ENCODE results near the gene DAZAP2. TPM values are rescaled to one million over a fixed set of nuclear protein-coding genes. Genes with fewer than 3 reads are reported as not detected.

Gene DAZAP2
- total RNA-seq, 2 experiments from 2014 or later, result 186 TPM

GRCh38 chr12:51238037-51238509 lies 553 bp upstream of the DAZAP2 start:
- CTCF ChIA-PET, result interaction anchor here (1.0 to 3.4 kb wide), 7 partner anchors 11 to 1056 kb away, joined by 3 to 28 read pairs (median 4); partner anchors contain the start of genes CSRNP2 and POU6F1
- no peak for DNase-seq
- peak overlapping the region; percentile 100 for H3K27ac Mint-ChIP-seq
- ATAC-seq, result peak; percentile 11
- peaks cover 2% of the 10 kb centered on the region for H3K27me3 Mint-ChIP-seq (ENCODE audit: low read depth)
- H3K4me3 Mint-ChIP-seq, result peak overlapping the region; percentile 96
- peaks cover 39% of the 10 kb centered on the region for H3K36me3 Mint-ChIP-seq (ENCODE audit: low read depth)
- H3K4me1 Mint-ChIP-seq (ENCODE audit: low read depth), result peaks cover 37% of the 10 kb centered on the region
- H3K9me3 Mint-ChIP-seq (ENCODE audit: insufficient read depth), result no peaks in the 10 kb centered on the region
- POLR2A ChIA-PET, result interaction anchor here (0.6 to 3.4 kb wide), 25 partner anchors 8 to 474 kb away, joined by 3 to 31 read pairs (median 4); partner anchors contain the start of genes ATF1, CSRNP2, LETMD1 and POU6F1

DNA sequence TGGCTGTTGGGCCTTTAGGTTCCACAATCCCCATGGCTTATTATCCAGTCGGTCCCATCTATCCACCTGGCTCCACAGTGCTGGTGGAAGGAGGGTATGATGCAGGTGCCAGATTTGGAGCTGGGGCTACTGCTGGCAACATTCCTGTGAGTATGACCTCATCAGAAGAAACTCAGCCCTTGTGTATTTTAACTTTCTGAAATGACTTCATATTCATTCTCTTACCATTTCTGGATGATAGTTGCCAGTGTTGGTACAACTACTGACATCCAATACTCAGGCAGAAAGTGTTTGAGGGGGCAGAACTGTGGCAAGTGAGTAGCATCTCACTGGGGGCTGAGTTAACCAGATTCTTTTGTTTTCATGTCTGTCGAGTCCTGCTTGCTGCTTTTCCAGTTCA lies 2.3 kb downstream of the DAZAP2 start:
- Mint-ChIP-seq H3K36me3 (ENCODE audit: low read depth) (peaks cover 56% of the 10 kb centered on the region), H3K4me3 (peak overlapping the region; percentile 96)
- DNase-seq, result no peak

GRCh38 chr12:51242120-51242519 lies 3.5 kb downstream of the DAZAP2 start:
- ChIA-PET CTCF (interaction anchor here (0.8 to 1.0 kb wide), 3 partner anchors 10 to 29 kb away, joined by 3 to 8 read pairs (median 3); partner anchors contain the start of gene SMAGP), POLR2A (interaction anchor here (0.6 to 1.2 kb wide), 2 partner anchors 11 to 21 kb away, joined by 3 to 4 read pairs; no protein-coding TSS in a partner anchor)
- Mint-ChIP-seq H3K27me3 (ENCODE audit: low read depth) (no peaks in the 10 kb centered on the region), H3K36me3 (ENCODE audit: low read depth) (peaks cover 65% of the 10 kb centered on the region), H3K4me1 (ENCODE audit: low read depth) (peaks cover 63% of the 10 kb centered on the region), H3K27ac (peak overlapping the region; percentile 71), H3K4me3 (no peak overlapping the region), H3K9me3 (ENCODE audit: insufficient read depth) (no peaks in the 10 kb centered on the region)
- DNase-seq, result no peak
- ATAC-seq, result no peak

More for the DNA sequence above, 2.3 kb downstream of the DAZAP2 start:
- no peak for ATAC-seq
- POLR2A ChIA-PET, result interaction anchor here (0.8 to 3.4 kb wide), 6 partner anchors 7 to 194 kb away, joined by 3 to 29 read pairs (median 4); partner anchors contain the start of gene CSRNP2
- Mint-ChIP-seq H3K4me1 (ENCODE audit: low read depth) (peaks cover 54% of the 10 kb centered on the region), H3K27me3 (ENCODE audit: low read depth) (no peaks in the 10 kb centered on the region), H3K27ac (peak overlapping the region; percentile 100), H3K9me3 (ENCODE audit: insufficient read depth) (no peaks in the 10 kb centered on the region)
- CTCF ChIA-PET, result interaction anchor here (1.1 to 3.4 kb wide), 3 partner anchors 12 to 100 kb away, joined by 5 to 28 read pairs (median 9); no protein-coding TSS in a partner anchor

DNA sequence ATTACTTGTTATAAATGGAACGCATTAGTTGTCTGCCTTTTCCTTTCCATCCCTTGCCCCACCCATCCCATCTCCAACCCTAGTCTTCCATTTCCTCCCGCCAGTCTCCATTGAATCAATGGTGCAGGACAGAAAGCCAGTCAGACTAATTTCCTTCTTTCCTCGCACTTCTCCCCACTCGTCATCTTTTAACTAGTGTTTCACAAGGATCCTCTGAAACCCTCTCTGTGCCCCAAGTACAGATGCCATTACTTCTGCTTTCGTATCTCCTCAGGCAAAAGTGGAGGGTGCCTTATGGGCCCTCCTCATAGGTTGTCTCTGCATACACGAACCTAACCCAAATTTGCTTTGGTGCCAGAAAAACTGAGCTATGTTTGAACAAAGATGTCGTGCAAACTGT lies 4.2 kb downstream of the DAZAP2 start:
- ChIA-PET POLR2A (interaction anchor here (0.7 to 2.0 kb wide), 5 partner anchors 10 to 478 kb away, joined by 3 to 10 read pairs (median 3); partner anchors contain the start of genes CSRNP2 and POU6F1), CTCF (interaction anchor here (1.6 to 2.2 kb wide), 2 partner anchors 10 to 25 kb away, joined by 6 to 15 read pairs; partner anchors contain the start of gene POU6F1)
- ATAC-seq (no peak), DNase-seq (no peak)
- Mint-ChIP-seq H3K4me3 (no peak overlapping the region), H3K4me1 (ENCODE audit: low read depth) (peaks cover 69% of the 10 kb centered on the region), H3K9me3 (ENCODE audit: insufficient read depth) (no peaks in the 10 kb centered on the region), H3K27me3 (ENCODE audit: low read depth) (no peaks in the 10 kb centered on the region), H3K36me3 (ENCODE audit: low read depth) (peaks cover 69% of the 10 kb centered on the region), H3K27ac (no peak overlapping the region)

DNA sequence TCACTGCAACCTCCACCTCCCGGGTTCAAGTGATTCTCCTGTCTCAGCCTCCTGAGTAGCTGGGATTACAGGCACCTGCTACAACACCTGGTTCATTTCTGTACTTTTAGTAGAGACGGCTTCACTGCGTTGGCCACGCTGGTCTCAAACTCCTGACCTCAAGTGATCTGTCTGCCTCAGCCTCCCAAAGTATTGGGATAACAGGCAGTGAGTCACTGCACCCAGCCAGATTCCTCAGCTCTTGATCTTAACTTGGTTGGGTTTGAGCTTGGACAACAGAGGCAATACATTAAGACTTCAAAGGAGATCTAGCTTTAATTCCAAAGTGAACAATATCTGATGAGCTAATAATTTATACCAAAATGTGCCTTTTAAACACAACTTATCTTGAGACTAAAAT lies 5.6 kb downstream of the DAZAP2 start:
- H3K27me3 Mint-ChIP-seq (ENCODE audit: low read depth), result no peaks in the 10 kb centered on the region
- H3K36me3 Mint-ChIP-seq (ENCODE audit: low read depth), result peaks cover 65% of the 10 kb centered on the region
- H3K9me3 Mint-ChIP-seq (ENCODE audit: insufficient read depth), result no peaks in the 10 kb centered on the region
- peaks cover 68% of the 10 kb centered on the region for H3K4me1 Mint-ChIP-seq (ENCODE audit: low read depth)
- no peak overlapping the region for H3K4me3 Mint-ChIP-seq
- POLR2A ChIA-PET, result interaction anchor here (0.6 to 2.0 kb wide), 7 partner anchors 15 to 419 kb away, joined by 3 to 10 read pairs (median 3); partner anchors contain the start of genes CSRNP2 and POU6F1
- peak overlapping the region; percentile 77 for H3K27ac Mint-ChIP-seq
- CTCF ChIA-PET, result interaction anchor here (1.1 to 2.2 kb wide), 3 partner anchors 9 to 97 kb away, joined by 4 to 15 read pairs (median 6); partner anchors contain the start of gene POU6F1
- ATAC-seq (no peak), DNase-seq (no peak)

DNA sequence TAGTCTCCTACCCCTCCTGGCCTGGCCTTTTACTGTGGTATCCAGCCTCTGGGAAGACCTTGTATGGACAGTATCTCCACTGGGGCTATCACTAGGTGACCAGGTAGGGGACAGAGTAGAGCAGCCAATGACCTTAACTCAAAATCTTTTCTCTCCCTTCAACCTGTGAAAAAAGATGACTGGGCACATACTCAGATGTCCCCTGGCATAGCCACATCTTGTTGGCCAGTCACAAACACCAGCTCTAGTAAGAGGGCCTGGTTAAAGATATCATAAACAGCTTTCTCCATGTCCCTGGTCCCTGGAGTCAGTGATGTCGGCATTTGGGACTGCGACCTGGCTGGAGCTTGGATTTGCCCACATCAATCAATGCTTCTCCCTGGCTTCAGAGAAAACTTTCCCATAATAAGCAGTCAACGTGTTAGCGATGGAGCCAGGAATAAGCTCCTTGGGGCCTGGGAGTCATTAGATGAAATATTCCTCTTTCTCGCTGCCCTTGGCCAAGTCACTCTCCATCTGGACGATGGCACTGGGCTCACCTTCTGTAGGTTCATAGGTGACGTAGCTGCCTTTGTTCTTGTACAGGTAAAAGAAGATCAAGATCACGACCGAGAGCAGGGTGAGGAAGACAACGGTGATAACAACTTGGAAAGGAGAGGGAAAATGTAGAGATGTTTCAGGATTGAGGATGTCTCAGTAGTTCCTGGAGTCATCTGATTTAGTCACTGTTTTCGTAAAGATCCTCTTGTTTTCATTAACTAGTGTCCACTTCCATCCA lies 7.0 kb downstream of the DAZAP2 start:
- Mint-ChIP-seq H3K4me3 (no peak overlapping the region), H3K27me3 (ENCODE audit: low read depth) (no peaks in the 10 kb centered on the region), H3K9me3 (ENCODE audit: insufficient read depth) (no peaks in the 10 kb centered on the region), H3K4me1 (ENCODE audit: low read depth) (peaks cover 57% of the 10 kb centered on the region), H3K36me3 (ENCODE audit: low read depth) (peaks cover 53% of the 10 kb centered on the region), H3K27ac (peak overlapping the region; percentile 82)
- no peak for DNase-seq
- ChIA-PET POLR2A (interaction anchor here (0.9 to 1.4 kb wide), 3 partner anchors 14 to 170 kb away, joined by 3 to 5 read pairs (median 5); no protein-coding TSS in a partner anchor), CTCF (interaction anchor here (0.8 to 1.4 kb wide), 5 partner anchors 28 to 197 kb away, joined by 3 to 4 read pairs (median 3); partner anchors contain the start of gene POU6F1)
- no peak for ATAC-seq

DNA sequence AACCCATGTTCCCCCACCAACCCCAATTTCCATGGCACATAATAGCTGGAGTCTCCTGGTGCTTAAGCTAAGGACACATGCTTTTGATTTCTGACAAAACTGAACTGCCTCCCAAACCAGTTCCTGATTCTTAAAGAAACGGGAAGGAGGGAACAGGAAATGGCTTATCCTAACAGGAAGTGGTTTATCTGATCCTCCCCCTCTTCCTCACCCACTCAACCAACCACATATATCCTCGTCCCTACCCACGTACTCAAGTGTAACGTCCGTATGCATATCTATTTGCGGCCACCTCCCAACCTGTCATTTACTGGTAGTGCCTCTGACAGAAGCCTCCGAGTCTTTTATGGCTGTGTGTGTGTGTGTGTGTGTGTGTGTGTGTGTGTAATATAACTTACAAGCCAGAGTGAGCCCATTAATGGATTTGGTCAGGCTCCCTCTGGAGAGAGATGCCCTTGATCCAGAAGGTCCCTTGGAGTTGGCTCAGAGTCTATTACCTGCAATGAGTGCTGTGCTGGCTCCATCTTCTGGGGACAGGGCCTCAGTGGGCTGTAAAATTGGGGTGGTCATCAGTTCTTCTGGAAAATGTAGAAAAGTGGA lies 7.7 kb downstream of the DAZAP2 start:
- peak overlapping the region; percentile 82 for H3K27ac Mint-ChIP-seq
- ATAC-seq (peak; percentile 66), DNase-seq (peak; percentile 59)
- POLR2A ChIA-PET, result interaction anchor here (0.9 to 3.9 kb wide), 3 partner anchors 7 to 171 kb away, joined by 3 to 29 read pairs (median 5); partner anchors contain the start of gene DAZAP2
- no peaks in the 10 kb centered on the region for H3K27me3 Mint-ChIP-seq (ENCODE audit: low read depth)
- peak overlapping the region; percentile 9 for H3K4me3 Mint-ChIP-seq
- peaks cover 51% of the 10 kb centered on the region for H3K4me1 Mint-ChIP-seq (ENCODE audit: low read depth)
- CTCF ChIA-PET, result interaction anchor here (0.8 to 1.4 kb wide), 5 partner anchors 28 to 197 kb away, joined by 3 to 4 read pairs (median 3); partner anchors contain the start of gene POU6F1
- peaks cover 46% of the 10 kb centered on the region for H3K36me3 Mint-ChIP-seq (ENCODE audit: low read depth)
- H3K9me3 Mint-ChIP-seq (ENCODE audit: insufficient read depth), result no peaks in the 10 kb centered on the region

DNA sequence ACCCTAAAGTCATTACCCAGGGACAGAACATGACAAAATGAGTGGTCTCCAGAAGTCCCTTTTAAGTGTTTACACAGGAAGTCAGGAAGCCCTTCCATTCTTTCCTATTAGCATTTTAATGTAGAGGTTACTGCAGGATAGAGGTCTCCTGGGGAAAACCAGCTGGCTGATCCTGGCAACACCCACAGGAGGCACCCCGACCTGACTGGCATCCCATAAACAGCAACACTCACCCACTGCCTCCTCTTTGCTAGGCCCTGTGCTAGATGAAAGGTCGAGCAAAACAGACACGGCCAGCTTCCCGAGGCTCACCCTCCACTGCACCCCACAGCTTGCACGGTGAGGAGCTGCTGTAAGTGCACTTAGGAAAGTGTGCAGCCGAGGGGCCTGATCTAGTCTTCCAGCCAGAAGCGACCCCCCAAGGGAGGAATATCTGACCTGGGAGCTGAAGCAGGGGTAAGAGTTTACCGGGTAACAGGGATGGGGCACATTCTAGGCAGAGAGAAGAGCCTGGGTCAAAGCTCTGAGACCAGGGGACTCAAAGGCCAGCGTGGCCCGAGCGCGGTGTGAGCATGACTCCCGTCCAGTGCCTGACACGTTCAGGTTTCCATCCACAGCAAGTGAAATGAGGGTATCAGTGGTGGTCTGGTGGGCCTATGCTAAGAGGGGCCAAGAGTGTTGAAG lies 9.0 kb downstream of the DAZAP2 start:
- H3K36me3 Mint-ChIP-seq (ENCODE audit: low read depth), result peaks cover 37% of the 10 kb centered on the region
- POLR2A ChIA-PET, result interaction anchor here (3.9 kb wide), 1 partner anchor 9 kb away, joined by 29 read pairs; the partner anchor contains the start of gene DAZAP2
- H3K4me3 Mint-ChIP-seq, result no peak overlapping the region
- CTCF ChIA-PET, result no interaction called here
- peak overlapping the region; percentile 77 for H3K27ac Mint-ChIP-seq
- peaks cover 46% of the 10 kb centered on the region for H3K4me1 Mint-ChIP-seq (ENCODE audit: low read depth)
- no peaks in the 10 kb centered on the region for H3K9me3 Mint-ChIP-seq (ENCODE audit: insufficient read depth)
- DNase-seq (no peak), ATAC-seq (no peak)
- no peaks in the 10 kb centered on the region for H3K27me3 Mint-ChIP-seq (ENCODE audit: low read depth)

DNA sequence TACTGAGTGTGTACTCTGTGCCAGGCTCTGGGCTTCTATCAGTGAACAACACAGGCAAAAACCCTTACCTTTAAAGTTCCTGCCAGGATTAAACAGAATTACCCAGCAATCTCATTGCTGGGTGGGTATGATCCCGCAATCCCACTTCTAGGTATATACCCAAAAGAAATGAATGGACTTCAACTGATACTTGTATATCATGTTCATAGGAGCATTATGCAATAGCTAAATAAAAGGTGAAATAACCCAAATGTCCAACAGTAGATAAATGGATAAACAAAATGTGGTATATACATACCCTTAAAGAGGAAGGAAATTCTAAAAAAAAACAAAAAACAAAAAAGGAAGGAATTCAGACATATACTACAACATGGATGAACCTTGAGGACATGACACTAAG lies 14.7 kb downstream of the DAZAP2 start:
- Mint-ChIP-seq H3K27me3 (ENCODE audit: low read depth) (no peaks in the 10 kb centered on the region), H3K4me3 (no peak overlapping the region), H3K9me3 (ENCODE audit: insufficient read depth) (no peaks in the 10 kb centered on the region), H3K4me1 (ENCODE audit: low read depth) (peaks cover 12% of the 10 kb centered on the region), H3K27ac (no peak overlapping the region), H3K36me3 (ENCODE audit: low read depth) (peaks cover 2% of the 10 kb centered on the region)
- DNase-seq (no peak), ATAC-seq (no peak)
- ChIA-PET CTCF (interaction anchor here (0.7 to 3.3 kb wide), 20 partner anchors 9 to 488 kb away, joined by 3 to 28 read pairs (median 4); partner anchors contain the start of genes DAZAP2, LETMD1 and POU6F1), POLR2A (interaction anchor here (1.0 to 1.2 kb wide), 2 partner anchors 11 to 14 kb away, joined by 4 read pairs; partner anchors contain the start of gene DAZAP2)

- no peak for DNase-seq
- H3K27ac Mint-ChIP-seq, result peak overlapping the region; percentile 33
- CTCF ChIA-PET, result interaction anchor here (1.0 to 3.3 kb wide), 2 partner anchors 15 to 207 kb away, joined by 3 to 28 read pairs; partner anchors contain the start of gene DAZAP2
- no peaks in the 10 kb centered on the region for H3K36me3 Mint-ChIP-seq (ENCODE audit: low read depth)
- POLR2A ChIA-PET, result interaction anchor here (0.7 kb wide), 1 partner anchor 16 kb away, joined by 3 read pairs; the partner anchor contains the start of gene DAZAP2
- H3K4me3 Mint-ChIP-seq, result no peak overlapping the region
- H3K9me3 Mint-ChIP-seq (ENCODE audit: insufficient read depth), result no peaks in the 10 kb centered on the region
- ATAC-seq, result no peak
- peaks cover 11% of the 10 kb centered on the region for H3K4me1 Mint-ChIP-seq (ENCODE audit: low read depth)
- no peaks in the 10 kb centered on the region for H3K27me3 Mint-ChIP-seq (ENCODE audit: low read depth)
Observed at GRCh38 chr12:51254536-51254935, 15.9 kb downstream of the DAZAP2 start.

Data from activated CD8-positive, alpha-beta T cell treated with anti-CD3 and anti-CD28 coated beads, Interleukin-2, amount 10 ng/mL, durations not matched to agents 7 days and 5 days (primary cell).